IMR-90 (cell line): Measurements from ENCODE around the gene GVQW3. TPM values are rescaled to one million over a fixed set of nuclear protein-coding genes. Genes with fewer than 3 reads are reported as not detected.

Experiments
- ATAC-seq: fragments of 200-7000 bp; cut with Tn5 transposase; 2 replicates; pipeline ENCODE4 v1.9.1; 2020; ENCODE audit warnings: low read depth, mild to moderate bottlenecking, moderate library complexity
- BruUV-seq: library from RNA; stranded (reverse); fragments of 400-500 nt; replicated peaks from 2 replicates; lab custom pipeline; 2021; lab: Mats Ljungman, UMichigan
- CTCF ChIA-PET: fragments of 300-600 bp; formaldehyde crosslinking; extraction: SDS; loops from one replicate; lab custom pipeline; 2021; ENCODE audit warnings: antibody characterized with exemption; lab: Yijun Ruan, JAX
- POLR2A ChIA-PET: fragments of 300-600 bp; sonication (Branson Sonifier 250); formaldehyde crosslinking; loops from one replicate; lab custom pipeline; 2022; ENCODE audit warnings: antibody characterized with exemption; ENCODE audit not compliant: unreplicated experiment; lab: Charles Lee
- DNase-seq: peaks from one replicate; pipeline ENCODE4 v3.0.0; 2013
- H2AFZ ChIP-seq: replicated peaks from 2 replicates; pipeline ENCODE3; 2013; ENCODE audit warnings: low read length, mild to moderate bottlenecking; ENCODE audit not compliant: poor library complexity
- H2AK5ac ChIP-seq: 2 replicates; pipeline ENCODE4 v1.6.1; 2013; ENCODE audit warnings: low read depth, low read length, inconsistent platforms
- H2AK9ac ChIP-seq: replicated peaks from 2 replicates; pipeline ENCODE3; 2013; ENCODE audit warnings: mild to moderate bottlenecking, low read depth, low read length, moderate library complexity; ENCODE audit not compliant: poor library complexity
- H2BK120ac ChIP-seq: 2 replicates; pipeline ENCODE4 v1.6.1; 2013; ENCODE audit warnings: low read depth, low read length, inconsistent platforms
- H2BK15ac ChIP-seq: 3 replicates; pipeline ENCODE4 v1.6.1; 2013; ENCODE audit warnings: low read depth, low read length, inconsistent platforms
- H2BK20ac ChIP-seq: 2 replicates; pipeline ENCODE4 v1.6.1; 2013; ENCODE audit warnings: low read depth, mild to moderate bottlenecking, inconsistent platforms, low read length, moderate library complexity
- H2BK5ac ChIP-seq: 2 replicates; pipeline ENCODE4 v1.6.1; 2013; ENCODE audit warnings: mild to moderate bottlenecking, low read depth, low read length, inconsistent platforms; ENCODE audit not compliant: poor library complexity, severe bottlenecking
- H3K14ac ChIP-seq: replicated peaks from 2 replicates; pipeline ENCODE4 v1.6.1; 2013; ENCODE audit warnings: low read depth, low read length, inconsistent platforms
- H3K18ac ChIP-seq: 2 replicates; pipeline ENCODE4 v1.6.1; 2013; ENCODE audit warnings: low read depth, low read length, control low read depth
- H3K23ac ChIP-seq: 2 replicates; pipeline ENCODE4 v1.6.1; 2013; ENCODE audit warnings: low read depth, low read length, inconsistent platforms
- H3K27ac ChIP-seq: 2 replicates; pipeline ENCODE4 v1.5.1; 2013; ENCODE audit warnings: mild to moderate bottlenecking, control low read depth, low read length; ENCODE audit not compliant: insufficient read depth
- H3K27me3 ChIP-seq: 2 replicates; pipeline ENCODE4 v1.6.1; 2013; ENCODE audit warnings: low read length; ENCODE audit not compliant: control insufficient read depth, insufficient read depth
- H3K36me3 ChIP-seq: 2 replicates; pipeline ENCODE4 v1.6.1; 2013; ENCODE audit warnings: low read length, mixed read lengths; ENCODE audit not compliant: control insufficient read depth, insufficient read depth
- H3K4ac ChIP-seq: 2 replicates; pipeline ENCODE4 v1.6.1; 2013; ENCODE audit warnings: low read depth, low read length, inconsistent platforms
- H3K4me1 ChIP-seq: 2 replicates; pipeline ENCODE4 v1.6.1; 2013; ENCODE audit warnings: low read length, mixed read lengths; ENCODE audit not compliant: control insufficient read depth, insufficient read depth
- H3K4me2 ChIP-seq: 2 replicates; pipeline ENCODE4 v1.6.1; 2013; ENCODE audit warnings: low read depth, mild to moderate bottlenecking, control low read depth, low read length, moderate library complexity
- H3K4me3 ChIP-seq: 2 replicates; pipeline ENCODE4 v1.5.1; 2013; ENCODE audit warnings: low read depth, mild to moderate bottlenecking, control low read depth, low read length, moderate library complexity; ENCODE audit not compliant: insufficient read depth
- H3K56ac ChIP-seq: 2 replicates; pipeline ENCODE4 v1.6.1; 2013; ENCODE audit warnings: low read length, inconsistent platforms; ENCODE audit not compliant: insufficient read depth; ENCODE audit errors: extremely low read depth
- H3K79me1 ChIP-seq, 2 experiments: 2 replicates each; pipeline ENCODE4 v1.6.1; 2013; ENCODE audit warnings: low read length in 2 of 2, inconsistent platforms in 1 of 2, low read depth in 1 of 2
- H3K9ac ChIP-seq: 2 replicates; pipeline ENCODE4 v1.6.1; 2013; ENCODE audit warnings: low read depth, low read length, control low read depth
- H3K9me1 ChIP-seq: 2 replicates; pipeline ENCODE4 v1.6.1; 2013; ENCODE audit warnings: low read length, inconsistent platforms; ENCODE audit not compliant: insufficient read depth
- H3K9me3 ChIP-seq: 2 replicates; pipeline ENCODE4 v1.6.1; 2013; ENCODE audit warnings: low read length; ENCODE audit not compliant: control insufficient read depth, insufficient read depth
- H4K20me1 ChIP-seq: 2 replicates; pipeline ENCODE4 v1.6.1; 2013; ENCODE audit warnings: low read length, inconsistent platforms; ENCODE audit not compliant: insufficient read depth
- H4K5ac ChIP-seq: 2 replicates; pipeline ENCODE4 v1.6.1; 2013; ENCODE audit warnings: mild to moderate bottlenecking, low read depth, low read length, control low read depth
- H4K8ac ChIP-seq, 2 experiments: 2 replicates each; pipeline ENCODE4 v1.6.1; 2013; ENCODE audit warnings: low read depth in 2 of 2, low read length in 2 of 2, control low read depth in 1 of 2, inconsistent platforms in 1 of 2
- H4K91ac ChIP-seq: 2 replicates; pipeline ENCODE4 v1.6.1; 2013; ENCODE audit warnings: low read depth, low read length, inconsistent platforms; ENCODE audit not compliant: insufficient read depth
- BHLHE40 ChIP-seq: fragments of 150-350 bp; IDR thresholded peaks from 2 replicates; pipeline ENCODE4 v1.6.1; 2016; ENCODE audit warnings: mild to moderate bottlenecking, low read depth, low read length
- WGBS, 2 experiments: methylation state at CpG; one replicate each; pipeline versions ENCODE4 v1.1.5 to v1.1.7; 2013; ENCODE audit warnings: missing lambda C conversion rate in 2 of 2; ENCODE audit not compliant: insufficient read length in 1 of 2; ENCODE audit errors: extremely low coverage in 2 of 2; 5-methylcytosine and 5-hydroxymethylcytosine counted together
- dilution Hi-C: fragments of 300-500 bp; cut with HindIII; formaldehyde crosslinking; loops from one replicate; pipeline ENCODE4 v1.14.3; 2018; ENCODE audit warnings: low sequenced_read_pairs; ENCODE audit not compliant: unreplicated experiment
- in situ Hi-C: fragments of 300-500 bp; cut with MboI; formaldehyde crosslinking; loops from 3 replicates; pipeline ENCODE4 v1.14.3; 2019; ENCODE audit warnings: low sequenced_read_pairs, inconsistent platforms, mixed read lengths
- intact Hi-C: fragments of 100-400 bp; cut with micrococcal nuclease; formaldehyde crosslinking; loops from 2 replicates; pipeline ENCODE4 v1.10.0; 2022
- polyA plus RNA-seq, 3 experiments: library from polyadenylated mRNA; depleted of rRNA; stranded (reverse); fragments of >200 nt; gene quantifications; 2 replicates each; pipeline ENCODE4 v1.2.3, GENCODE V29; 2012; ENCODE audit warnings: low replicate concordance in 1 of 3
- total RNA-seq: library from RNA; depleted of rRNA; stranded (reverse); fragments of >200 nt; gene quantifications from 2 replicates; pipeline ENCODE4 v1.2.3, GENCODE V29; 2012

Gene GVQW3
- total and polyA plus RNA-seq, 2 of the 4 experiments (the other 2 are of a cell fraction), result 0.96 to 1.1 TPM

DNA sequence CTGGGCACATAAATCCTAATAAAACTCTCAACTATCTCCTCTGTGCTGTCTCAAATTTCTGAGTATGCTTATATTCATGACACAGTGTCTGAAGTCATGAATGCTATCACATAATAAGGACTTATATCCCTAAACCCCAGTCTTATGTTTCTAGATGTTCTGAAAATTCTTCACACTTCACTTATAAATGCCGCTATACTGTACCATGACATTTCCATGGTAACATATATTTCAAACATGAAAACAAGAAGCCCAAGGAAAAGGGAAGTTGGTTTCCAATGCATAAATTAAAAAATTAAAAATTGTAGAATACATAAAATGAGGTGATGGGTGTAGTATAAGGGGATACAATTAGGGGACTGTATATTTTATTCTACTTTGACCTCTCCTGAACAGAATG lies 11.7 kb downstream of the GVQW3 start:
- Histone ChIP-seq H2BK15ac (no peak overlapping the region), H2AFZ (no peak overlapping the region), H3K27me3 (no peaks in the 10 kb centered on the region), H3K4me3 (no peak overlapping the region), H3K9me1 (no peaks in the 10 kb centered on the region), H3K4ac (no peak overlapping the region), H3K27ac (no peak overlapping the region), H3K79me1 (no peaks in the 10 kb centered on the region), H4K91ac (no peak overlapping the region), H2BK120ac (no peak overlapping the region), H4K20me1 (no peaks in the 10 kb centered on the region), H3K9ac (no peak overlapping the region), H2AK9ac (no peak overlapping the region), H2BK5ac (no peak overlapping the region), H3K56ac (no peak overlapping the region), H2BK20ac (no peak overlapping the region), H3K9me3 (no peaks in the 10 kb centered on the region), H4K5ac (no peak overlapping the region), H3K36me3 (no peaks in the 10 kb centered on the region), H3K18ac (no peak overlapping the region), H3K4me2 (no peak overlapping the region), H2AK5ac (no peak overlapping the region), H3K14ac (no peak overlapping the region), H4K8ac (no peak overlapping the region), H3K4me1 (no peaks in the 10 kb centered on the region), H3K23ac (no peak overlapping the region)
- in situ Hi-C loops, result no loop called here
- ATAC-seq (no peak), DNase-seq (no peak)
- no CpG with 5 or more reads among the region's 1 CpG for WGBS, 2 experiments
- BruUV-seq, result no TSS peak
- intact Hi-C loops, result no loop called here
- dilution Hi-C loops, result no loop called here
- ChIA-PET CTCF (no interaction called here), POLR2A (no interaction called here)
- TF ChIP-seq BHLHE40, result no peak
